ENCODE data around the gene CTU1.

CTU1 gene

GRCh38 chr19:51131780-51132680 lies 23.8 kb upstream of the CTU1 start:
- DNase-seq: no peak

GRCh38 chr19:51129716-51130115 lies 21.5 kb upstream of the CTU1 start:
- DNase-seq: no peak

- DNase-seq: no peak
These were observed 20.0 kb upstream of the CTU1 start for GRCh38 chr19:51128227-51128626.

DNA sequence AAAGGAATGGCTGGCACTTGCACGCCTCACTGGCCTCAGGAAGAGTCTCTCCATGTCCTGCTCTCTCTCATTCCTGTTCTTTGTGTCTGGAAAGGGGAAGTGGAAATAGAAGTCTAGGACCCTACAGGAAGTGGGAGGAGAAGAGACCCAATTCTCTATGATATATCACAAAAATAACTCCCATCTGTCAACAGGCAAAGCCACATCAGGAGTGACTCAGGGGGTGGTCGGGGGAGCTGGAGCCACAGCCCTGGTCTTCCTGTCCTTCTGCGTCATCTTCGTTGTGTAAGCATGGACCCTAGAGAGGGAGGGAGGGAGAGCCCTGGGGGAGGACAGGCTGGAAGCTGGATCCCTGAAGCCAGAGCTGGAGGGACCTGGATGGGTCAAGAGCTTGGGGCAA lies 19.5 kb upstream of the CTU1 start:
- DNase-seq: no peak

GRCh38 chr19:51127032-51127431 lies 18.8 kb upstream of the CTU1 start:
- DNase-seq: no peak

DNA sequence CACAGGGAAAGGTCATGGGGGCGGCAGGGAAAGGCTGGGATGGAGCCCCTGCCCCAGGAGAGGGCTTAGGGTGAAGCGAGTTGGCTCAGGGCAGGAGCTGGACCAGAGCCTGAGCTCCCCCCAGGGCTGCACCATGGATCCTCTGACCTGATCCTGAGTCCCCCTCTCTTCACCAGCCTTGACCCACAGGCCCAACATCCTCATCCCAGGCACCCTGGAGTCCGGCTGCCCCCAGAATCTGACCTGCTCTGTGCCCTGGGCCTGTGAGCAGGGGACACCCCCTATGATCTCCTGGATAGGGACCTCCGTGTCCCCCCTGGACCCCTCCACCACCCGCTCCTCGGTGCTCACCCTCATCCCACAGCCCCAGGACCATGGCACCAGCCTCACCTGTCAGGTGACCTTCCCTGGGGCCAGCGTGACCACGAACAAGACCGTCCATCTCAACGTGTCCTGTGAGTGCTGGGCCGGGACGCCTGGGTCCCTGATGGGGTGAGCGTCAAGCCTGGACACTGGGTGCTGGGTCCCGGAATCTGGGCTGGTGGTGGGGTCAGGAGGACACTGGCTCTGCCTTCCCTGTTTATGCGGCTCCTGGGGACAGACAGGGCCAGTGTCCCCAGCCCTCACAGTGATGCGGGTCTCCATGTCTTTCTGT lies 17.3 kb upstream of the CTU1 start:
- DNase-seq: no peak

- no peak for DNase-seq
These were observed 16.5 kb upstream of the CTU1 start, which contains the start of gene SIGLEC9 for GRCh38 chr19:51124729-51125128. Gene SIGLEC9, plus strand, starts transcription at chr19:51124906. Its CDS starts 69 bp downstream, at chr19:51124975.

DNA sequence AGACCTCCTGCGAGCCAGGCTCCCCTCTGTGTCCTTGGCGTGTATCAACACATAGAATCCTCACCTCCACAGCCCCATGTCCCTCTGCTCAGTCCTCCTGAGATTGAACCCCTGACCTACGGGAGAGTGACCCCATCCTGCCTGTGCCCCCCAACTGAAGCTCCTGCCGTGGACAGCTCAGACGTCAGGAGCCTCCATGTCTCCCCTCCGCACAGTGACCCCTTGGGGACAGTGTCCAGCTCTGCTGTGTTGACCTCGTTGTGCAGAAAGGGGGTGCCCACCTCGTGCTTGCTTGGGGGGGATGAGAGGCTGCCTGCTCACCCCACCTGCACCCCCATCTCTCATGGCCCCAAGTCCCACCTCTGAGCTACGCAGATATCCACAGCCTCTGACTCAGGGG lies 16.0 kb upstream of the CTU1 start:
- DNase-seq: no peak

DNA sequence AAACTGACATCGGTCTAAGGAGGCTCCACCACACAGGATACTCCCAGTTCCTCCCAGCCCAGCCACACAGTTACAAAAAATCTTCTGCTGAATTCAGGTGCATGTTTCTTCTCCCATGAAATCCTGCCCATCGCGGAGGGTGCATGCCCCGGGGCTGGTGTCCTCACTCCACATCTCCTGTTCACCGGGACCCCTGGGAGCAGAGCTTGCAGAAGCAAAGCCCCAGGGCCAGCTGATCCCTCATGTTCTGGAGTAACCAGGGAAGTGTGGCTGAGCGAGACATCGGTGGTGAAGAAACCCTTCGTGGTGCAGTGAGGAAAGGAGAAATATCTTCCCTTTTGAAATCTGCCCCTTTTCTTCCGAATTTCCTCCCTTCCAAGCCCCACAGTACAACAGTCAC lies 15.6 kb upstream of the CTU1 start:
- DNase-seq: no peak

- no peak for DNase-seq
These were observed 15.2 kb upstream of the CTU1 start for GRCh38 chr19:51123381-51123800.

GRCh38 chr19:51122112-51122981 lies 14.1 kb upstream of the CTU1 start:
- DNase-seq: no peak

DNA sequence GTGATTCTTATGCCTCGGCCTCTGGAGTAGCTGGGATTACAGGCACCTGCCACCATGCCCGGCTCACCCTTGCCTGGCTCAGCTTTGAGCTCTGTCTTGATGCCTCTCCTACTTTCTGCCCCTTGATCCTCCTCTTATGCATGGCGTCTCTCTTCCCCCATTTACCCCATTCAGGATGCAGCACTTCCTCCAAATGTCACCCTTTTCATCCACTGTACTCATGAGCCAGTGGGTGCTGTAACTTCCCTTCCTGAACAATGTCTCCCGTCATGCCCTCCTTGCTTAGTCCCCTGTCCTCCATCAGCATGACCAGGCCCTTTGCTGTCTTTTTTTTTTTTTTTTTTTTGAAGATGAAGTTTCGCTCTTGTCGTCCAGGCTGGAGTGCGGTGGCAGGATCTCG lies 13.0 kb upstream of the CTU1 start:
- DNase-seq: no peak

- DNase-seq: no peak
These were observed 12.0 kb upstream of the CTU1 start for GRCh38 chr19:51120160-51120559.

DNA sequence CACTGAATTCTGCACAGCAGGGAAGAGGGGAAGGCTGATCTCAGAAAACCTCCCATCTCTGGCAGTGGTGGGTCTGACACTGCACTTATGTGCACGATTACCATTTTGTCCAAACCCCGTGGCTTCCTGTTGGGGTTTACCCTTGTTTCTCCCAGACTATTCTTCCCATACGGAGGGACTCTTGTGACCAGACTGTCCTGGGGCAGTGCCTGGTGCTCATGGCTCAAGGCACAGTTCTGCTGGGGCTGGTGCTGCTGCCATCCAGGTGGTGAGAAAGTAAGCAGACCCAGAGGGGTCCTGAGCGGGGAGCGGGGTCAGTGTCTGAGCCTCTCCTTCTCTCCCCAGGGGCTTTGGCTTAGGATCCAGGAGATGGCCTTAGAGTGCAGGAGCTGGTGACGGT lies 11.4 kb upstream of the CTU1 start:
- DNase-seq: no peak

- no peak for DNase-seq
These were observed 10.9 kb upstream of the CTU1 start for GRCh38 chr19:51119101-51119500.

GRCh38 chr19:51116736-51117286 lies 8.6 kb upstream of the CTU1 start:
- no peak for DNase-seq

GRCh38 chr19:51114087-51114729 lies 6.0 kb upstream of the CTU1 start:
- no peak for DNase-seq

DNA sequence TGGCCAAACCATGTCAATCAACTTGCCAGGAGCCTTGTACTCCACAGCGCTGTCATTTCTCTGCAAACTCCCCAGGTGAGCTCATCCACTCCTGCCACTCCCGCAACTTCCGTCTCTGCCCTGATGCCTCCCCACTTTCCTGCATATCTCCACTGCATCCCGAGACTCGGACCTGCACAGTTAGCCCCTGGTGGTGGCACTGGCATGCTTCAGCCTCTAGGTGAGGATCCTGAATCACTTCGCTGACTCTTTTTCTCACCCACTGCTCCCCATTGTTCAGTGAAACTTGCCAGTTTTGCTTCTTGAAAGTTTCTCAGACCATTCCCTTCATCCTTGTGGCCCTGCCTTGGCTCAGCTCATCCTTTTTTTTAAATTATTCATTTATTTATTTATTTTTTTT lies 3.4 kb upstream of the CTU1 start:
- DNase-seq: no peak

DNA sequence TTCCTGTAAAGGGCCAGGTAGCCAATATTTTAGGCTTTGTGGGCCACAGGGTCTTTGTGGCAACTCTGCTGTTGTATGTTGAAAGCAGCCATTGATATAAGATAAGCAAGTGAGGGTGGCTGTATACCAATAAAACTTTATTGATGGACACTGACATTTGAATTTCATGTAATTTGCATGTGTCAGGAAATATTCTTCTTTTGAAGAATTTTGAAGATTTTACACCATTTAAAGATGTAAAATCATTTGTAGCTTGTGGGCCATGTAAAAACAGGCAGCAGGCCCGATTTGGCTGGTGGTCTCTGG lies 2.4 kb upstream of the CTU1 start:
- no peak for DNase-seq

- DNase-seq: peak; percentile 72
These were observed 567 bp upstream of the CTU1 start for GRCh38 chr19:51108805-51109146.

- DNase-seq: no peak
These were observed 673 bp downstream of the CTU1 start for GRCh38 chr19:51107406-51108065.

GRCh38 chr19:51103926-51104341 lies 4.3 kb downstream of the CTU1 start:
- no peak for DNase-seq

All from NCI-H446 treated with DMSO at 0.1 percent for 48 hours (cell line).